Activated naive CD4-positive, alpha-beta T cell treated with anti-CD3 and anti-CD28 coated beads, Interleukin-2, amount 50 U/mL, for 72 hours (primary cell): ENCODE measurements around the gene ACHE. TPM values are rescaled to one million over a fixed set of nuclear protein-coding genes. Genes with fewer than 3 reads are reported as not detected.

Experiments used
- ATAC-seq, 2 donors: fragments of 150-1000 bp; cut with Tn5 transposase; 2 replicates each; pipeline ENCODE4 v1.10.0; 2021; ENCODE audit warnings: mild to moderate bottlenecking in 2 of 2, moderate library complexity in 2 of 2
- DNase-seq, 2 donors: peaks; one replicate each; pipeline ENCODE4 v3.0.0; 2021 to 2022; ENCODE audit warnings: low spot score in 2 of 2
- H3K27ac Mint-ChIP-seq, 2 donors: one replicate each; pipeline ENCODE4 v1.8.0; 2022; ENCODE audit warnings: mild to moderate bottlenecking in 2 of 2, mixed read lengths in 2 of 2
- H3K36me3 Mint-ChIP-seq, 2 donors: one replicate each; pipeline ENCODE4 v1.8.0; 2022; ENCODE audit warnings: mixed read lengths in 2 of 2
- H3K9me3 Mint-ChIP-seq, 2 donors: one replicate each; pipeline ENCODE4 v1.8.0; 2022; ENCODE audit warnings: mixed read lengths in 2 of 2
- total RNA-seq, 2 donors: library from RNA; stranded (reverse); gene quantifications; one replicate each; pipeline ENCODE4 v1.2.3, GENCODE V29; 2022

Gene ACHE
- total RNA-seq, 2 donors from 2014 or later: 0.12 TPM; not detected in 1

GRCh38 chr7:100902638-100903037 is 7.0 kb upstream of the ACHE start:
- Mint-ChIP-seq H3K27ac (no peak overlapping the region), H3K9me3 (no peaks in the 10 kb centered on the region), H3K36me3 (no peaks in the 10 kb centered on the region)
- DNase-seq (no peak), ATAC-seq (no peak)

- Mint-ChIP-seq H3K9me3 (no peaks in the 10 kb centered on the region), H3K27ac (no peak overlapping the region), H3K36me3 (no peaks in the 10 kb centered on the region)
- ATAC-seq (no peak), DNase-seq (no peak)
Measured at GRCh38 chr7:100901921-100902332, 6.2 kb upstream of the ACHE start.

GRCh38 chr7:100900978-100901377 is 5.3 kb upstream of the ACHE start:
- ATAC-seq (no peak), DNase-seq (no peak)
- H3K9me3 Mint-ChIP-seq: no peaks in the 10 kb centered on the region
- H3K36me3 Mint-ChIP-seq: peaks cover 0 to 4% of the 10 kb centered on the region in 2 donors
- no peak overlapping the region for H3K27ac Mint-ChIP-seq

GRCh38 chr7:100899432-100899831 is 3.7 kb upstream of the ACHE start:
- H3K27ac Mint-ChIP-seq: no peak overlapping the region
- peaks cover 0 to 6% of the 10 kb centered on the region in 2 donors for H3K36me3 Mint-ChIP-seq
- H3K9me3 Mint-ChIP-seq: no peaks in the 10 kb centered on the region

GRCh38 chr7:100897772-100898454 is 2.2 kb upstream of the ACHE start:
- no peak for ATAC-seq
- peaks cover 0 to 6% of the 10 kb centered on the region in 2 donors for H3K36me3 Mint-ChIP-seq
- no peaks in the 10 kb centered on the region for H3K9me3 Mint-ChIP-seq
- H3K27ac Mint-ChIP-seq: no peak overlapping the region
- DNase-seq: no peak

More at GRCh38 chr7:100899432-100899831, 3.7 kb upstream of the ACHE start:
- no peak for ATAC-seq
- DNase-seq: no peak

- ATAC-seq: peak; percentile 60
- Mint-ChIP-seq H3K36me3 (peaks cover 0 to 6% of the 10 kb centered on the region in 2 donors), H3K27ac (no peak overlapping the region), H3K9me3 (no peaks in the 10 kb centered on the region)
- peak in 1 of 2 donors; percentile 76 for DNase-seq
Measured at GRCh38 chr7:100896732-100897608, 1.3 kb upstream of the ACHE start.

GRCh38 chr7:100895956-100896731 is 456 bp upstream of the ACHE start:
- ATAC-seq (peak in 1 of 2 donors; percentile 11), DNase-seq (no peak)
- H3K27ac Mint-ChIP-seq: no peak overlapping the region
- peaks cover 0 to 6% of the 10 kb centered on the region in 2 donors for H3K36me3 Mint-ChIP-seq
- no peaks in the 10 kb centered on the region for H3K9me3 Mint-ChIP-seq

- Mint-ChIP-seq H3K27ac (no peak overlapping the region), H3K36me3 (peaks cover 0 to 6% of the 10 kb centered on the region in 2 donors), H3K9me3 (no peaks in the 10 kb centered on the region)
- DNase-seq: peak in 1 of 2 donors; percentile 78
- peak in 1 of 2 donors; percentile 23 for ATAC-seq
Measured at GRCh38 chr7:100894860-100895700, 608 bp downstream of the ACHE start.

GRCh38 chr7:100893910-100894721 is 1.6 kb downstream of the ACHE start:
- Mint-ChIP-seq H3K27ac (no peak overlapping the region), H3K36me3 (peaks cover 0 to 6% of the 10 kb centered on the region in 2 donors), H3K9me3 (no peaks in the 10 kb centered on the region)
- ATAC-seq: no peak
- DNase-seq: no peak

GRCh38 chr7:100893318-100893895 is 2.3 kb downstream of the ACHE start:
- ATAC-seq (no peak), DNase-seq (no peak)
- H3K27ac Mint-ChIP-seq: no peak overlapping the region
- H3K9me3 Mint-ChIP-seq: no peaks in the 10 kb centered on the region
- peaks cover 0 to 6% of the 10 kb centered on the region in 2 donors for H3K36me3 Mint-ChIP-seq

GRCh38 chr7:100892364-100893317 is 3.0 kb downstream of the ACHE start:
- no peak overlapping the region for H3K27ac Mint-ChIP-seq
- ATAC-seq: no peak
- peaks cover 4 to 14% of the 10 kb centered on the region in 2 donors for H3K36me3 Mint-ChIP-seq
- no peak for DNase-seq
- no peaks in the 10 kb centered on the region for H3K9me3 Mint-ChIP-seq

GRCh38 chr7:100891568-100892247 is 4.0 kb downstream of the ACHE start:
- ATAC-seq (no peak), DNase-seq (no peak)
- peak overlapping the region in 1 of 2 donors; percentile 39 for H3K27ac Mint-ChIP-seq

GRCh38 chr7:100890653-100891567 is 4.8 kb downstream of the ACHE start:
- peak overlapping the region; percentile 51 to 65 for H3K27ac Mint-ChIP-seq
- H3K36me3 Mint-ChIP-seq: peaks cover 12 to 26% of the 10 kb centered on the region in 2 donors
- H3K9me3 Mint-ChIP-seq: no peaks in the 10 kb centered on the region
- no peak for ATAC-seq
- no peak for DNase-seq

More at GRCh38 chr7:100891568-100892247, 4.0 kb downstream of the ACHE start:
- H3K9me3 Mint-ChIP-seq: no peaks in the 10 kb centered on the region
- H3K36me3 Mint-ChIP-seq: peaks cover 12 to 23% of the 10 kb centered on the region in 2 donors
